NCI-H460 (cell line): ENCODE results near the gene AP1S1. TPM values are rescaled to one million over a fixed set of nuclear protein-coding genes. Genes with fewer than 3 reads are reported as not detected.

Source experiments
- DNase-seq: peaks from one replicate; pipeline ENCODE4 v3.0.0-alpha.2; 2016; ENCODE audit warnings: low read depth; ENCODE audit errors: extremely low read depth
- total RNA-seq: library from RNA; depleted of rRNA; stranded (reverse); fragments of >200 nt; shearing (Covaris generic); gene quantifications from 2 replicates; pipeline ENCODE4 v1.2.3, GENCODE V29; 2014

The AP1S1 gene
- total RNA-seq, 1 experiment from 2014 or later, result 143 TPM

DNA sequence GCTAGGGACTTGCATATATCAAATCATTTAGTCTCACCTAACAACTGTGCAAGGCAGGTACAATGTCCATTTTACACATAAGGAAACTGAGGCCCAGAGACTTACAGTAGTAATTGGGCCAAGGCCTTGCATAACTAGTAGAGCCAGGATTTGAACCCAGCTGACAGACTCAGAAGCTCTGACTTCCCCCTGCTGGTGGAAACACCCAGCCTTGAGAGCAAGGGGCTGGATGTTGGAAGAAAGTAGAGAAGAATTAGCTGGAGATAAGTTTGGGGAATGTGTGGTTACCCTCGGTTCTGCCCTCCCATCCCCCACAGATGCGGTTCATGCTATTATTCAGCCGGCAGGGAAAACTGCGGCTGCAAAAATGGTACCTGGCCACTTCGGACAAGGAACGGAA, 2.0 kb downstream of the AP1S1 start:
- DNase-seq, result no peak

DNA sequence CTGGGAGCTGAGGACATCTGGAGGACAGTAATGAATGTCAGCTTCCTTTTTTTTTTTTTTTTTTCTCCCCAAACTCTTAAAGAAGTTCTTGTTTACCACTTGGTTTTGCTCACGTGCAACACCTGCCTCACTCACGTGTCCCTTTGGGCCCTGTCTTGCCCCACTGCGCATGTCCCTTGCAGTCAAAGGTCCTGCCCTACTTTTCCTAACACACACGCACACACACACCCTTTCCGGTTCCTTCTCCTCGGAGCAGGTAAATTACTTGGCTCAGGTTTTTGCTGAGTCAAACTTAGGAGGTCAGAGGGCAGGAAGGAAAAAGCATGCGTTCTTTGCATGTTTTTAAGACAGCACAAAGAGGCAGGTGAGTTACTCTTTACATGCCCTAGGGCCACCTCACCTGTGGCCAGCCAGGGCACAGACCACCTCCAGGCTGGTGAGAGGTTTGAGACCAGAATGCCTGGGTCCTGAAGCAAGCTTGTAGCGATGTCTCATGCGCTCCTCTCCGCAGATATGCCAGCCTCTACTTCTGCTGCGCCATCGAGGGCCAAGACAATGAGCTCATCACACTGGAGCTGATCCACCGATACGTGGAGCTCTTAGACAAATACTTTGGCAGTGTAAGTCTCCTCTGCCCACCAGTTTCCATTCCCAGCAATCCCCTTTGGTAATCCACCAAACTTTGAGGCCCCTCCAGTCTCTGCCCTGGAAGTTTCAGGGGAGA, 2.8 kb downstream of the AP1S1 start:
- DNase-seq, result no peak

DNA sequence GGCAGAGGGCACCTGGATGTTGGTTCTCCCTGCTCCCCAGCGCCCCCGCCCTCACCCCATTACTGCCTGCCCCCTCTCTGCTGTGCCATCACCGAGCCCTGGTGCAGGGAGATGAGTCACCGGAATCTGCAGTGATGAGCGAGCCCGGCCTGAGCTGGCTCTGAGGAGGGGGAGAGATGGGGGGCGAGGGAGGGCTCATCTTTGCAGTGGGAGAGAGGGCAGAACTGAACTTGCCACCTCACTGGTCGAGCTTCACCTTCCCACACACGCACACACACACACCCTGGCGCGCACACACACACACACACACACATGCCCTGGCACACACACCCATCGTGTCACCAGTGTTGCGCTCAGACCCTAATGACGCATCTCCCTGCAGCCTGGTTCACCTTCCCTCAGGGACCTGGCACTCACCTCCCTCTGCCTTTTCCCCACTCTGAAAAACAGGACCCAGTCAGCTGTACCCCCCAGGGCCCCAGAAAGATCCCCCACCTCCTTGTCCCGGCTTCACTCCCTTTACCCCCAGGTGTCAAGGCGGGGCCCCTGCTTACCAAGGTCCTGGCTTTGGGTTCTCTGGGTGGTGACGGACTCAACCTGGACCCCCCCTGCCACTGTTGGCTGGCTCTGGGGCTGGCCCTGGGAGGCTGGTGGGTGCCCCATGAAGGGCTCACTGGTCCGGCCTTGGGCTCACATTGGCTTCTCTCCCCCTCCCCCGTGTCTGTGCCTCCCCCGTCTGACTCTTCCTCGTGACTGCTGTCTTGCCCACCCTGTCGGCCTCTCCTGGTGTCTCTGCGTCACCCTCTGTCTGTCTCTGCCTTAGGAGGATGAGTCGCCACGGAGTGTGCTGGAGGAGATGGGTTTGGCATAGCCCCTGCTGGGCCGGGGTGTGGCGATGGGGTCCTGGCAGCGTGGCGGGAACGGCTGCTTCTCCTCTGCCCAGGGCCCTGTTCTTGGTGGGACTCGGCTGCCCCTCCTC, 5.7 kb downstream of the AP1S1 start:
- DNase-seq, result no peak

DNA sequence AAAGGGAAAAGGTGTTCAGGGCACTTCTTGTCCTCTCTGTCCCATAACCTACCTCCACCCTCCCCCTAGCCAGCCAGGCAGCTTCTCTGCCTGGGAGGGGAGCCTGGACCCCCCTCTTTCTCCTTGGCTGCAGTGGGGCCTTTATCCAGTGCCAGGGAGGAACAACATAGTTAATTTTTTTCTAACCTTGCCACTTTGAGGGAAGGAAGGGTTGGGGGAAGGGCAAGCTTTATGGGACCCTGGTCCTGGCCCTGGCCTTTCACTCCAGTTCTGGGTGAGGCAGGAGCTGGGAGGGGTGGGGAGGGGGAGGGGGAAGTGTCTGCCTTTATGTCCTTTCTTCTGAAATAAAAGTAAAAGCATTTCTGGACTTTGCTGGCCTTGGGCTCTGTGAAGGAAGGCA, 6.6 kb downstream of the AP1S1 start:
- DNase-seq, result no peak

DNA sequence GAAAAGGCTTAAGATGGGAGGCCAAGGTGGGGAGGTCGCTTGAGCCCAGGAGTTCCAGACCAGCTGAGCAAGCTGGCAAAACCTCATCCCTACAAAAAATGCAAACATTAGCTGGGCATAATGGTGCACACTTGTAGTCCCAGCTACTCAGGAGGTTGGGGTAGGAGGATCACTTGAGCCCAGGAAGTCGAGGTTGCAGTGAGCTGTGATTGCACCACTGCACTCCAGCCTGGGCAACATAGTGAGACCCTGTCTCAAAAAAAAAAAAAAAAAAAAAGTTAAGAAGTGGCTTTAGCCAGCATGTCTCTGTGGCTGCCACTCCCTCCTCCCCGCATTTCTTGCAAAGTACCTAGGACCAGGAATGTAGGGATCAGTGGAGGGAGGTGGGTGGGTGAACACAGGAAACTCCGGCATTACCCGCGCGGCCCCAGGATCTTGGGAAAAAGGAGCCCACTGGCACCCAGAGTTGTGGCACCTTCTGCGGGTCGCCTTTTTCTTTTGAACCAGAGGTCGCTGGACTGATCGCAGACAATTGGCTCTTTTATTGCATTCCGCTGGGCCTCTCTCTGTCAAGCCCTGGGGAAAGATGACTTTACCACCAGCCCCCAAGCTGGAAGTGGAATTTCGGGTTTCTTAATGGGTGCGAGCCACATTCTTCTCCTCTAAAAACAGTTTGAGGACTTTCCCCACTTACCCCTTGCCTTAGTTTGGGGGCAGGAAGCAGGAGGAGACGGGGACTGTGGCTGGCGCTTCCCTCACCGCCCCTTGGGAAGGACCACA, 7.6 kb downstream of the AP1S1 start:
- no peak for DNase-seq

DNA sequence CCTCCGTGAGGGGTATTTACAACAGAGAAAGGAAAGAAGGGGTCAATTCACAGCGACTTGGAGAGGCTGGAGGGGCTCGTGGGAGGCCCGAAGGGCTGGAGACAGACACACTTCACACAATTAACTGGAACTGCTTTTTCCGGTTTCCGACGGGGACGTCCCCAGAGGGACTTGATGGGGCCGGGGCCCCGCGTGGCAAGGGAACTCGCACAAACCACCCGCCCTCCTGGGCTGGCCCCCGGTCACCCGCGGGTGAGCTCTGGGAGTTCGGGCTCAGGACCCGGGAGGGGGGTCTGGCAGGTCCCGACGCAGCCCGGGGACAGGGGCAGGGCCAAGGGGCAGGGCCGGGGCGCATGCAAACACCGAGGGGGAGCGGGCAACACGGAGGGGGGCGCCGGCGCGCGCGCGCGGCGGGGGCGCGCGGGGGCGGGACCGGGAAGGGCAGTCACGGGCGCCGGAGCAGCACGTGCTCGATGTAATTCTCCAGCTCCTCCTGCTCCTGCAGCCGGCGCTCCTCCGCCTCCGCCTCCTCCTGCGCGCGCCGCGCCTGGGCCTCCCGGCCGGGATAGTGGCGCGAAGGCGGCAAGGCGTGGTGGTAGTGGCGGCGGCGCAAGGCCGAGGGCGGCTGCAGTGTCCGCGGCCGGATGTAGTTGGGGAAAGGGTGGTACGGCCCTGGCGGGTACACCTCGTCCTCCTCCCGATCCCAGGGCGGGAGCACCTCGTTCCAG, 8.4 kb downstream of the AP1S1 start:
- DNase-seq, result peak; percentile 43

DNA sequence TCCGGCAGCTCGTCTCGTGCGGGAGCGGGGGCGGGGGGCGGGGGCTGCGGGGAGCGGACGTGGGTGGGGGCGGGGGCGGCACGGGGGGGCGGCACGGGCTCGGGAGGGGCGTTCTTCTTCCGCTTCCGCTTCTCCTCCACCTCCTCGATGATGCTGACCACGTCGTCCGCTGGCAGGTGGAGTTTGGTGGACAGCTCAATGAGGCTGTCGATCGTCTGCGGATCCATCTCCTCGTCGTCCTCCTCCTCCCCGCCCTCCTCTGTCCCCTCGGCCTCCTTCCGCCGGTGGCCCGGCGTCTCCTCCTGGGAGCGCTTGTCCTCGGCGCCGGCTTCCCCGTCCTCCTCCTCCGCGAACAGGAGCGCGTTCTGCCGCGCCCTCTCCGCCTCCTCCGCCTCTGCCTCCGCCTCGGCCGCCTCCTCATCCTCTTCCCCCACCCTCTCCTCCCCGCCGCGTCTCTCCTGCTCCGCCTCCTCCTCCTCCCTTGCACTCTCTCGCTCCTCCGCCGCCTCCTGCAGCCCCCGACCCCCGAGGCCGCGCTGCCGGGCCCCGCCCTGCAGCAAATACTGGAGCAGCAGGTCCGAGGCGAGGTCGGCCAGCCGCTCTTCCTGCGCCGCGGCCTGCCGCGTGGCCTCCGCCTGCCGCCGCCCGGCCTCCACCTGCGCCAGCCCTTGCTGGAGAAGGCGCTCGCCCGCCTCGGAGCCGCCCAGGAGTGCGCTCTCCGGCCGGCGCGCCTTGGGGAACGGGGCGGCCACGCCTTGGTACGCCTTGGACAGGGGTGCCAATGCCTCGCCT, 9.2 kb downstream of the AP1S1 start:
- DNase-seq, result no peak

DNA sequence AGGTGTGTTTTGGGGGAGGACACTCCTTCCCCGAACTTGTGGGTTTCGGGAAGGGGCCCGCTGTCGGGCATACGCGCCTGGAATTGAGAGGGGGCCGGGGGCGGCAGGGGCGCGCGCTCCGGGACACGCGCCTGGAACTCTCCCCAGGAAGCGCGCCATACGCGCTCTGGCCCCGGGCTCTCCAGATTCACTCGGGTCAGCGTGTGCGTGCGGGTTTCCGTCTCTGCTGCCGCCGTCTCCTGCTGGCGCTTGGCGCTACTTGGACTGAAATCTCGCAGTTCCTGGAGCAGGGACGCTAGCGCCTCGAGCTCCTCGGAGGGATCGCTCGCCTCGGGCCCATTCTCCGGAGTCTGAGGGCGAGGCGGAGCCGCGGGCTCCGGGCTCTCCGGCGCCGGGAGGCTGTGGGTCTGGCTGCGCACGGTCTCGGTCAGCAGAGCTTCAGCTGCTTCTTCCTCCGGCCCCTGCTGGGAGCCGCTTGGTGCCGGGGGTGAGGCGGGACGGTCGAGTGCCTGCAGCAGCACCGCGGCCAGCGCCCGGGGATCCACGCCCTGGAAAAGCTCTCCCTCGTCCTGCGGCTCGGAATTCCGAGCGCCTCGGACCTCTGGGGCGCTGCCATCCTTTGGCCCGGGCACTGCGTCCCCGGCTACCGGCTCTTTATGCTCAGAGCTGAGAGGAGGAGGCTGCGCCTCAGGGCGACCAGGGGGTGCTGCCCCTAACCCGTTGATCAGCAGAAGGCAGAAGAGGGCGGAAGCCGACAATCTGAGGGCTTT, 10.0 kb downstream of the AP1S1 start:
- DNase-seq, result peak; percentile 60

DNA sequence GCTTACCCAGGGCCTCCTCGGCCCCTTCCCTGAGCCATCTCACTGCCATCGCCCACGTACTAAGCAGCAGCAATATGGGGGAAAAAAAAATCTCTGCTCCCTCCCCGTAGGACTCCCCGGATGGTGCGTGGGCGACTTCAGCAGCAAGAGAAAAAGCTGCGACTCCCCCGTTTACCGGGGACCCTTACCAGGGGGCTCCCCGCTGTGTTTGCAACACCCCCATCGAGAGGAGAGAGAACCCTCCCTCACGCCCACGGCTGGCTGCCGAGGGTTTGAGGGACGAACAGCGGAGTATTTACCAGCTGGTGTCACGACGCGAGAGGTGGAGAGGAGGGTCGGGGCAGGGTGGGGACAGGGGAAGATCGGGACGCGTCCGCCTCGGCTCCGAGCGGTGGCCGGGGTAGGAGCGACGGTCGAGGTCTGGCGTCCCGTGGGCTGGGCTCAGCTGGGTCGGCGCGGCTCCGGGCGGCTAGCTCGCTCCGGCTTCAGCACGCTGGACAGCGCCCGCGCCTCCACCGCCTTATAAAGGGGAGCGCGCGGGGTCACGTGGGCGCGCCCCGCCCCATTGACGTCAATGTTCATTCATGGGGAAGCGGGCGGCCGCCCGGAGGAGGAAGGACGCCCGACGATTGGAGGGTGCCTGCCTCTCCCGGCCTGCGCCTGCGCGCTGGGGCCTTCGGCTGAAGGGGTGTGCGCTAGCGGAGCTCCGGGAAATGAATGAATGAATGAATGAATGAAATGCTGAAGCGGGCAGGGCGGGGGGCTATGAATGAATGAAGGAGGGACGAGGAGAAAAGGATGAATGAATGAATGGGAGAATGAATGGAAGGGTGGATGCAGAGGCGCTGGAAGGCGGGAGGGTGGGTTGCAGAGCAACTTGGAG, 11.0 kb downstream of the AP1S1 start, which contains the start of gene VGF:
Gene VGF, minus strand, starts transcription at position 495 of the 883 bp plus-strand sequence. CDS start 726 bp downstream, outside the sequence.
- peak; percentile 95 for DNase-seq

DNA sequence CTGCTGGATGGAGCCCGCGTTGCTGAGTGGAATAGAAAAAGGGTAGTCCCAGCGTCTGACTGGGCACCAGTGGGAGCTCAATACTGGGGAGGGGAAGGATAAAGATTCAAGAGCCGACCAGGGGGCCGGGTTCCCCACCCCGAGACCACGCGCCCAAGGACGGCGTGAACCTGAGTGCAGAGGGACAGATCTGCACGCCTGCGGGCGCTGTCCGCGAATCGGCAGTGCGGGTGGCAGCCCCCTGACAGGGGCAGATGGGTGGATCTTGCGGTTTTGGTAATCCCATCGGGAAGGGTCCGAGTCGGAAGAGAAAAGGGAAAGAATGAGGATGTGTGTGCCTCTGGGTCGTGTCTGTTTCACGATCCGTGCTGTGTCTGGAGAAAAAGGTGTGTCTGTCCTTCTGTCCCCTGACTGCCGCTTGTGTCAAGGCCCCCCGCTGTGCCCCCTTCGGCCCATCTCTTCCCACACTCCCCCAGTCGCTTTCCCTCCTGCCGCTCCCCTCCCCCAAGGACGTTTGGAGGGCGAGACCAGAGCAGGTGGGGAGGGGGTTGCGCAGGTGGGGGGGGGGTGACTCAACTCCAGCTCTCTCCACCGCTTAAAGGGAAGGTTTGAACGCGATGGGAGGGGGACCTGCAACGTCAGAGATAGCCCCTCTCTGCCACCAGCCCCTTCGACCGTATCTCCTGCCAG, 11.8 kb downstream of the AP1S1 start:
- no peak for DNase-seq

DNA sequence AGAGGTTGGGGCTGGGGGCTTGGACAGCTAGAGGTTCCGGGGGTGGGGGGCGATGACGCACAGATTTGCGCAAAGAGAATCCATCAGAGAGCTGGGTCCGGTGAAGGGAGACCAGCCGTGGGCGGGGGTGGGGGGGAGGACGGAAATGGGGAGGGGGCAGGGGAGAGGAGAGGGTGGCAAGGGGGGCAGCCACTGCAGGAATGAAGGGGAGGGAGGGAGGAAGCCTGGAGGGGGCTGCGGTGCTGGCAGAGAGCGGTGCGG, 12.3 kb downstream of the AP1S1 start:
- DNase-seq, result no peak

DNA sequence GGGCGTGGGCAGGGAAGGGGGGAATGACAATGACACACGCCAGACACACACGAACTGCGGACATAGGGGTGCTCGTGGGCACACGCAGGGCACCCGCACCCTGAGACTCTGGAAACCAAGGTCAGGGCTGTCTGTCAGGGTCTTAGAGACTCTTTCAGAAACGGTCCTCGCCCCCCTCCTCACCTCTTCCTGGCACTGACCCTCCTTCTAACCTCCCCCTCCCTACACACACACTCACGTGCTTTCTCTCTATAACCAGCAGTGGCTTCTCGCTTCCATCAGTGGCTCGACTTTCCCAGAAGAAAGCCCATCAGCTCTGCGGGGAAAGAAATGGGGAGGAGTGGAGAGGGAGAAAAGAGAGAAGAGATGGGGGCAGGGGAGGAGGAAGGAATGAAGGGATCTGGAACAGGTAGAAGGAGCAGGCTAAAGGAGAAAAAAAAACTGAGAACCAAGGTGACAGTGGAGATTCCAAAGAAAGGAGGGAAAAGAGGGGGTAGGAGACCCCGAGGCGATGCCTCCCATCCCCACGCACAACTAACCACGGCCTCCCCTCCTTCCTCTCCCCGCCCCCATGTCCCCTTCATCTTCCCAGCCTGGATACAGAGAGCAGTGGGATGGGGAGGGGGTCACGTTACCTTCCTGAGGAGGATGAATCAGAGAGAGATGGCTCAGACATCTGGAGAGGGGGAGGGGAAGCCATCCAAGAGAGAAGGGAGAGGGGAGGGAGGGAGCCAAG, 12.8 kb downstream of the AP1S1 start:
- DNase-seq, result no peak

DNA sequence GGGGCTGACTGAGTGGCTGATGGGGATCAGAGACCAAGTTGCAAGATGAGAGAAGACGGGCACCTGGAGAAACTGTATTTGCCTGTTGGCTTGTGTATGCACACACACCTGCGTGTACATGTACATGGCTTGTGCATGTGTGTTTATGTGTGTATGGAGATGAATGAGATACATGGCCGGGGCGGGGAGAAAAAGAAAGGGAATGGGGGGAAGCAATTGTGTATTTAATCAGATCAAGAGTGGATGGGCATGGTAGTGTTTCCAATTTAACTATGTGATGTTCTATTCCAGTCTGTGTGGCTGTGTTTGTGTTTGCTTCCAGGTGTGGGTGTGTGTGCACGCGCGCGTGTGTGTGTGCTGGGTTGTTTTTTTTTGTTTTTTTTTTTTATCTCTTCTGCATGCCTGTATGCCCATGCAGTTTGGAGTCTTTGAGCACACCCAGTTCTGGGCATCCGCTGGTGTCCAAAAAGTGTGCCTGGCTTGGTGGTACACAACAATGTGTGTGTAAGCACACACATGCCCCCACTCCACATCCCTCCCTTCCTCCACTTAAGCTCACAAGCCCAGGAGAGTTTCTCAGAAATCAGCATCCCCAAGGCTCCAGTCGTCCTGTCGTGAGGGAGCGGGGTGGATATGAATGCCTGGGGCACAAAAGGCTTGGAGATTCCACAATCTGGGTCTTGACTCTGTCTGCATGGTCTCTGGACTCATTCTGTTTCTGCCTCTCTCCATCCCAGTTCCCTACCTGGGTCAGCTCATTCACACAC, 13.6 kb downstream of the AP1S1 start:
- DNase-seq, result no peak

DNA sequence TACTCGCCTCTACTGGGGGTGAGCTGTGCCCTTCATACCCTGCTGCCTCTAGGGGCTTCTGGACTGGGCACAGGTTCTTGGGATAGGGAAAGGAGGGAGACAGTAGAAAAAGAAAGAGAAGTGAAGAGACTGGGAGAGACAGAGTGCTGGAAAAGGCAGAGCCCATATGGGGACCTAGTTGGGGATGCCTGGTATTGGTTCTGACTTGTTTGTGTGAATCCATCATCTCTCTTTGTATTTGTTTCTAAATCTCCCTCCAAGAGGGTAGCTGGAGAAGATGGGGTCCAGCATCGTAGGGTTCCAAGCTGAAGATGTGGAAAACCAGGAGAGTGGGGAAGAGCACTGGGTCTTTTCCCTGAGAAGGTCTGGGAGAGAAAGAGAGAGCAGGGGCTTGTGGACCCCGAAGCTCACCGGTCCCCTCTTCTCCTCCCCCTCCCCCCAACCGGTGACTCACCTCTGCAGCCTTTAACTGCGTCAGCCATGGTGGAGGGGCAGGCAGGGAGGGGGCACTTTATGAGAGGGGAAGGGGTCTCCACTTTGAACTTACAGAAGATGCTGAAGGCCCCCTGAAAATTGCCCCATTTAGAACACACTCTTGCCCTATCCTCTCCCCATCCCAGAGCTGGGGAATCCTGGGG, 14.3 kb downstream of the AP1S1 start:
- no peak for DNase-seq

DNA sequence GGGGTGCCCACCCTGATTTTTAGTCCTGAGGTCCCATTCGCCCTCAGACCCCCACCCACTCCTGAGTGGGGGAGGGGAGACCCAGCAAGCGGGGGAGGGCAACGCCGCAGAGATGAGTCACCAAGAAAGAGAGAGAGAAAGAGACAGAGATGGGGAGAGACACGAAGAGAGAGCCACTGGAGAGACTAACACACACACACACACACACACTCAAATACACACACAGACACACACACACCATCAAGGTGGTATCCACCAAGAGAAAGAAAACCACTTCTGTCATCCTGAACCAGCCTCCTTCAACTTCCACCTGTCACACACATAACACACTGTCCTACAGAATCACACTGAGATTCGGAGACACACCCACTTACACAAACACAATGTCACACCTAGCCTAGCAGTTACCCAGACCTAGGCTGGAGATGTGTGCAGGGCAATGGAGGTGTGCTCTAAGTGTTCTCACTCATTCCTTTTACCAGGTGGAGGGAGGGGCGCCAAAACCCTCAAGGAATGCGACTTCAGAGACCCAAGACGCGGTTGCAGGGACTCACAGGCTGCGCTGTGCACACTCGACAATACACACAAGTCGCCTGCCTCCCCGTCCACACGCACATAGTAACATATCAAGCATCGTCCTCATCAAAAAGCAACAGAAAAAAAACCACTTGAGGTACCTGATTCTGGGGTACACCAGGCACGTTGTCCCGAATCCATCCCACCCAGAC, 15.0 kb downstream of the AP1S1 start:
- no peak for DNase-seq
